HL-60 (cell line): ENCODE results near the gene NEGR1.

Source experiments
- GABPA ChIP-seq: IDR thresholded peaks from 2 replicates; pipeline ENCODE4 v1.6.1; 2012; ENCODE audit warnings: low read depth
- POLR2AphosphoS5 ChIP-seq: IDR thresholded peaks from 2 replicates; pipeline ENCODE4 v1.6.1; 2012; ENCODE audit warnings: low read depth
- SPI1 ChIP-seq: IDR thresholded peaks from 2 replicates; pipeline ENCODE4 v1.6.1; 2012; ENCODE audit warnings: low read depth, mild to moderate bottlenecking, borderline replicate concordance
- TF ChIP-seq, protein P1 (sequence below): IDR thresholded peaks from one replicate; pipeline ENCODE4 v1.5.1; 2011; ENCODE audit warnings: low read length, control low read depth, inconsistent platforms; ENCODE audit not compliant: insufficient read depth
- TF ChIP-seq, protein P2 (sequence below): IDR thresholded peaks from 2 replicates; pipeline ENCODE4 v1.6.1; 2012; ENCODE audit warnings: low read depth; ENCODE audit not compliant: insufficient replicate concordance

DNA sequence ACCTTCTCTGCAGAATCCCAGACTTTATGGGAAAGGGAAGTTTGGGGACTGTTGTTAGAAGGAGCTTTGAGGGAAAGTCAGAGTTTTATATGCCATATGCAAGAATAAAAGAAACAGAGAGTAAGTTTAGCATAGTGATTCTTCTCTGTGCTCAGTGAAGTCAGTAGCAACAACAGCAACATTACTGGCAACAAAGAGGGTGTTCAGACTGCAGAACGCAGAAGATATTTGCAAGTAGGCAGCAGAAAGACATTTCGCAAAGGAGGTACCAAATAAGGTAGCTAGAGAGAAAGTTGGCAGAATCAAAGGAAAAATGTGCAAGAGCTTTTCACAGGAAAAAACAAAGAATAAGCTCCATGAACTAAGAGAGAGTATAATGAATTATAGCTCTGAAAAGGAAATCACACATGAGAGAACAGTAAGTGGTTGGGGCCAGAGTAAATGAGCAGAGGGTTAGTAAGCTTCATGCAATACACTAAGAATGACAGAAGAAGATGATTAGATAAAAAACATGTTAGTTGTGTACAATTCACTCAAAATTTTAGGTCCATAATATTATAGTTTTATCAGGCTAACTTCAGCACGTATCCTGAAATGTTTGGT is 98.1 kb downstream of the NEGR1 start:
- TF ChIP-seq, protein P1, sequence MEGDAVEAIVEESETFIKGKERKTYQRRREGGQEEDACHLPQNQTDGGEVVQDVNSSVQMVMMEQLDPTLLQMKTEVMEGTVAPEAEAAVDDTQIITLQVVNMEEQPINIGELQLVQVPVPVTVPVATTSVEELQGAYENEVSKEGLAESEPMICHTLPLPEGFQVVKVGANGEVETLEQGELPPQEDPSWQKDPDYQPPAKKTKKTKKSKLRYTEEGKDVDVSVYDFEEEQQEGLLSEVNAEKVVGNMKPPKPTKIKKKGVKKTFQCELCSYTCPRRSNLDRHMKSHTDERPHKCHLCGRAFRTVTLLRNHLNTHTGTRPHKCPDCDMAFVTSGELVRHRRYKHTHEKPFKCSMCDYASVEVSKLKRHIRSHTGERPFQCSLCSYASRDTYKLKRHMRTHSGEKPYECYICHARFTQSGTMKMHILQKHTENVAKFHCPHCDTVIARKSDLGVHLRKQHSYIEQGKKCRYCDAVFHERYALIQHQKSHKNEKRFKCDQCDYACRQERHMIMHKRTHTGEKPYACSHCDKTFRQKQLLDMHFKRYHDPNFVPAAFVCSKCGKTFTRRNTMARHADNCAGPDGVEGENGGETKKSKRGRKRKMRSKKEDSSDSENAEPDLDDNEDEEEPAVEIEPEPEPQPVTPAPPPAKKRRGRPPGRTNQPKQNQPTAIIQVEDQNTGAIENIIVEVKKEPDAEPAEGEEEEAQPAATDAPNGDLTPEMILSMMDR = no peak
- TF ChIP-seq POLR2AphosphoS5 (no peak), SPI1 (no peak), GABPA (no peak)
- TF ChIP-seq, protein P2, sequence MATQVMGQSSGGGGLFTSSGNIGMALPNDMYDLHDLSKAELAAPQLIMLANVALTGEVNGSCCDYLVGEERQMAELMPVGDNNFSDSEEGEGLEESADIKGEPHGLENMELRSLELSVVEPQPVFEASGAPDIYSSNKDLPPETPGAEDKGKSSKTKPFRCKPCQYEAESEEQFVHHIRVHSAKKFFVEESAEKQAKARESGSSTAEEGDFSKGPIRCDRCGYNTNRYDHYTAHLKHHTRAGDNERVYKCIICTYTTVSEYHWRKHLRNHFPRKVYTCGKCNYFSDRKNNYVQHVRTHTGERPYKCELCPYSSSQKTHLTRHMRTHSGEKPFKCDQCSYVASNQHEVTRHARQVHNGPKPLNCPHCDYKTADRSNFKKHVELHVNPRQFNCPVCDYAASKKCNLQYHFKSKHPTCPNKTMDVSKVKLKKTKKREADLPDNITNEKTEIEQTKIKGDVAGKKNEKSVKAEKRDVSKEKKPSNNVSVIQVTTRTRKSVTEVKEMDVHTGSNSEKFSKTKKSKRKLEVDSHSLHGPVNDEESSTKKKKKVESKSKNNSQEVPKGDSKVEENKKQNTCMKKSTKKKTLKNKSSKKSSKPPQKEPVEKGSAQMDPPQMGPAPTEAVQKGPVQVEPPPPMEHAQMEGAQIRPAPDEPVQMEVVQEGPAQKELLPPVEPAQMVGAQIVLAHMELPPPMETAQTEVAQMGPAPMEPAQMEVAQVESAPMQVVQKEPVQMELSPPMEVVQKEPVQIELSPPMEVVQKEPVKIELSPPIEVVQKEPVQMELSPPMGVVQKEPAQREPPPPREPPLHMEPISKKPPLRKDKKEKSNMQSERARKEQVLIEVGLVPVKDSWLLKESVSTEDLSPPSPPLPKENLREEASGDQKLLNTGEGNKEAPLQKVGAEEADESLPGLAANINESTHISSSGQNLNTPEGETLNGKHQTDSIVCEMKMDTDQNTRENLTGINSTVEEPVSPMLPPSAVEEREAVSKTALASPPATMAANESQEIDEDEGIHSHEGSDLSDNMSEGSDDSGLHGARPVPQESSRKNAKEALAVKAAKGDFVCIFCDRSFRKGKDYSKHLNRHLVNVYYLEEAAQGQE = no peak
